HepG2 (cell line): ENCODE data around the gene SCARF1. TPM values are rescaled to one million over a fixed set of nuclear protein-coding genes. Genes with fewer than 3 reads are reported as not detected.

ENCODE experiments used
- ATAD3A ChIP-seq: sonication (generic); formaldehyde crosslinking; IDR thresholded peaks from 2 replicates; pipeline ENCODE4 v1.4.0; 2020; ENCODE audit warnings: missing genetic modification reagents
- BCL6 ChIP-seq: IDR thresholded peaks from 2 replicates; pipeline ENCODE4 v1.6.1; 2016; ENCODE audit warnings: missing genetic modification reagents, missing compliant biosample characterization
- GTF3A ChIP-seq: sonication (generic); formaldehyde crosslinking; conservative IDR thresholded peaks from 2 replicates; pipeline ENCODE4 v1.4.0; 2020; ENCODE audit warnings: mild to moderate bottlenecking, missing genetic modification reagents
- HCFC1 ChIP-seq: fragments of 150-350 bp; IDR thresholded peaks from 2 replicates; pipeline ENCODE4 v1.6.1; 2014; ENCODE audit warnings: low read depth, low read length
- HDAC6 ChIP-seq: fragments of 200-600 bp; sonication (generic); IDR thresholded peaks from 2 replicates; pipeline ENCODE4 v1.7.0; 2017; ENCODE audit warnings: mild to moderate bottlenecking, antibody characterized with exemption, low read length, low read depth
- HNRNPL ChIP-seq: fragments of 200-400 bp; formaldehyde crosslinking; IDR thresholded peaks from 2 replicates; pipeline ENCODE4 v1.6.1; 2017; ENCODE audit warnings: mild to moderate bottlenecking, low read depth, low read length
- KDM2A ChIP-seq: sonication (generic); formaldehyde crosslinking; IDR thresholded peaks from 2 replicates; pipeline ENCODE4 v1.4.0; 2020; ENCODE audit warnings: low read depth, missing genetic modification reagents, borderline replicate concordance
- PPARG ChIP-seq: conservative IDR thresholded peaks from 2 replicates; pipeline ENCODE4 v1.6.1; 2016; ENCODE audit warnings: missing biosample characterization, missing genetic modification reagents
- PRPF4 ChIP-seq: fragments of 200-400 bp; formaldehyde crosslinking; IDR thresholded peaks from 2 replicates; pipeline ENCODE4 v1.6.1; 2016; ENCODE audit warnings: low read length, low read depth; ENCODE audit not compliant: poor library complexity, severe bottlenecking
- SATB2 ChIP-seq: sonication (generic); formaldehyde crosslinking; IDR thresholded peaks from 2 replicates; pipeline ENCODE4 v1.5.0; 2020; ENCODE audit warnings: missing genetic modification reagents
- SSRP1 ChIP-seq: IDR thresholded peaks from 2 replicates; pipeline ENCODE4 v1.6.1; 2016; ENCODE audit warnings: control low read depth
- TBX2 ChIP-seq: sonication (generic); formaldehyde crosslinking; IDR thresholded peaks from 2 replicates; pipeline ENCODE4 v1.5.0; 2020; ENCODE audit warnings: missing genetic modification reagents, mild to moderate bottlenecking, borderline replicate concordance
- ZBTB1 ChIP-seq: sonication (generic); formaldehyde crosslinking; IDR thresholded peaks from 2 replicates; pipeline ENCODE4 v1.4.0; 2020; ENCODE audit warnings: missing genetic modification reagents, borderline replicate concordance
- ZBTB46 ChIP-seq: sonication (generic); formaldehyde crosslinking; IDR thresholded peaks from 2 replicates; pipeline ENCODE4 v1.4.0; 2020; ENCODE audit warnings: mild to moderate bottlenecking, missing genetic modification reagents, borderline replicate concordance
- ZBTB8A ChIP-seq: sonication (generic); formaldehyde crosslinking; IDR thresholded peaks from 2 replicates; pipeline ENCODE4 v1.4.0; 2020; ENCODE audit warnings: mild to moderate bottlenecking, low read depth, missing genetic modification reagents, borderline replicate concordance
- ZNF205 ChIP-seq: IDR thresholded peaks from 2 replicates; pipeline ENCODE4 v1.6.1; 2018; ENCODE audit warnings: missing biosample characterization, missing genetic modification reagents
- ZNF3 ChIP-seq: IDR thresholded peaks from 2 replicates; pipeline ENCODE4 v1.7.0; 2017; ENCODE audit warnings: inconsistent platforms
- ZNF382 ChIP-seq: sonication (generic); formaldehyde crosslinking; IDR thresholded peaks from 2 replicates; pipeline ENCODE4 v1.5.0; 2020; ENCODE audit warnings: missing genetic modification reagents, mild to moderate bottlenecking, borderline replicate concordance
- ZNF577 ChIP-seq: sonication (generic); formaldehyde crosslinking; IDR thresholded peaks from 2 replicates; pipeline ENCODE4 v1.4.0; 2020; ENCODE audit warnings: mild to moderate bottlenecking, low read depth, missing genetic modification reagents, borderline replicate concordance
- ZSCAN12 ChIP-seq: sonication (generic); formaldehyde crosslinking; IDR thresholded peaks from 2 replicates; pipeline ENCODE4 v1.9.0; 2021; ENCODE audit warnings: mild to moderate bottlenecking, missing genetic modification reagents
- ZSCAN25 ChIP-seq: sonication (generic); formaldehyde crosslinking; IDR thresholded peaks from 2 replicates; pipeline ENCODE4 v1.8.0; 2022; ENCODE audit warnings: mild to moderate bottlenecking, missing genetic modification reagents
- ZSCAN29 ChIP-seq: sonication (generic); formaldehyde crosslinking; conservative IDR thresholded peaks from 2 replicates; pipeline ENCODE4 v1.4.0; 2020; ENCODE audit warnings: mild to moderate bottlenecking, missing genetic modification reagents
- polyA plus RNA-seq, 8 experiments: library from polyadenylated mRNA; depleted of rRNA in 3 of 8; stranded (reverse) in 7 of 8; unstranded in 1 of 8; fragments of >200 nt; fragmentation: Illumina TruSeq in 4 of 8; extraction: Trizol in 4 of 8; gene quantifications; 2 replicates each; pipeline versions ENCODE4 v1.2.1 to v1.2.3, GENCODE V29; 2011 to 2016; ENCODE audit warnings: low read depth in 4 of 8, missing spikeins in 1 of 8, mixed read lengths in 1 of 8; ENCODE audit not compliant: insufficient read depth in 1 of 8
- total RNA-seq, 5 experiments: library from RNA; depleted of rRNA; stranded (reverse); fragments of >200 nt; fragmentation: Illumina TruSeq; extraction: Trizol; gene quantifications; 2 replicates each; pipeline ENCODE4 v1.2.3, GENCODE V29; 2016; ENCODE audit warnings: low read depth in 1 of 5
- TF ChIP-seq, protein P1 (sequence below): sonication (generic); formaldehyde crosslinking; IDR thresholded peaks from 2 replicates; pipeline ENCODE4 v1.8.1; 2023; ENCODE audit warnings: mild to moderate bottlenecking, moderate library complexity, missing genetic modification reagents
- TF ChIP-seq, protein P2 (sequence below): sonication (generic); formaldehyde crosslinking; IDR thresholded peaks from 2 replicates; pipeline ENCODE4 v1.4.0; 2020; ENCODE audit warnings: missing genetic modification reagents
- TF ChIP-seq, protein P3 (sequence below), 2 experiments: IDR thresholded peaks; 2 replicates each; pipeline ENCODE4 v1.6.1; 2011 to 2012; ENCODE audit warnings: low read length in 2 of 2, borderline replicate concordance in 1 of 2, low read depth in 1 of 2, mild to moderate bottlenecking in 1 of 2, moderate library complexity in 1 of 2

SCARF1 gene
- total and polyA plus RNA-seq, 2 of the 13 experiments (the other 11 are each of a cell fraction or from before 2014, with no cell fraction given), result 0.24 to 0.71 TPM

DNA sequence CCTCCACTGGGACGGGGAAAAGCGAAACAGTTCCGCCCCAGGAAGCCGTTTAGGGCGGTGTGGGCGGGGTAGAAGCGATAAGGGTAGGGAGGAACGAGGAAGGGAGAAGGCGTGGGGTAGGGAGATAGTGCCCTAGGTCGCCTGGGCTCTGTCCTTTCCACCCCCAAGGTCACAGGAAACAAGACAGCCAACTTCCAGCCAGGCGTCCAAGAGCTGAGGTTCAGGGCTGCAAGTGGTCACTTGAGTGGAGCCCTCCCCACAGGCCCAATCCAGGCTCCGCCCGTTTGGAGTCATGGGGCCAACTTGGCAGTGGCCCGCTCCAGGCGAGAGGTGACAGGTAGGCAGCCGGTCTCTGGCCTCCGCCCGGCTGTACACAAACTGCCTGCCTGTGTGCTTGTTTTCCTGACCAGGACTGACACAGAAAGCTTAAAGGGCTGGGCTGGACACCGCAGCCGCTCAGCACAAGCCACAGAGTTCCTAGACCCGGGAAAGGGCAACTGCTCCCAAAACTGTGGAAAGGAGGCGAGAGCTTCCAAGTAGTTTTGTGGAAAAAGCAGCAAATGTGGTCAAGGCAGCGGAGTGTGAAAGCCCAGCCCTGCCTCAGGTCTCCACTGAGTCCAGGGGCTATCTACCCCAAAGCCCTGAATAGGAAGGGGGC, 4.4 kb upstream of the SCARF1 start, which contains the start of gene RILP (continued):
- TF ChIP-seq, protein P1, sequence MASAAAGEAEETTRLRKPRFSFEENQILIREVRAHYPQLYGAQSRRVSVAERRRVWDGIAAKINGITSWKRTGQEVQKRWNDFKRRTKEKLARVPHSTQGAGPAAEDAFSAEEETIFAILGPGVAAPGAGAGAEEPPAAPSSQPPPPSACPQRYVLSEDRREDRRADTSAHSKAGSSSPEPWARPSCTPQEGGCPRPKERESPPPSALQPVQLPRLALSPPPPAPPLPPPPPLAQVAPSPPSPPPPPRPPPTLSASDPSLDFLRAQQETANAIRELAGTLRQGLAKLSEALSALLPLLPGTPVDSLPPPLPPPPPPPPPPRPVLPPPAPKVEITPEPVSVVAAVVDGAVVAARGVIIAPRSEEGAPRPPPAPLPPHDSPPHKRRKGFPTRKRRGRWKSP (CRISPR knock-in tag), result no peak
- no peak for TF ChIP-seq ZSCAN29 (CRISPR knock-in tag)
- 0 out of 2 replicates have a peak, but pooled peaks have one; percentile 56 for TF ChIP-seq ZNF205 (CRISPR knock-in tag)
- TF ChIP-seq HDAC6, result no peak
- 0 out of 2 replicates have a peak, but pooled peaks have one; percentile 56 for TF ChIP-seq ZBTB46 (CRISPR knock-in tag)
- no peak for TF ChIP-seq ZSCAN25
- peak; percentile 56; the same call in 1 of the 2 replicates for TF ChIP-seq BCL6 (CRISPR knock-in tag)
- no peak for TF ChIP-seq ZNF3
- TF ChIP-seq ZNF577 (CRISPR knock-in tag), result no peak
- TF ChIP-seq TBX2 (CRISPR knock-in tag), result 0 out of 2 replicates have a peak, but pooled peaks have one; percentile 33
- TF ChIP-seq GTF3A (CRISPR knock-in tag), result no peak
- TF ChIP-seq HNRNPL, result 0 out of 2 replicates have a peak, but pooled peaks have one; percentile 67
- TF ChIP-seq ZBTB8A (CRISPR knock-in tag), result no peak
- TF ChIP-seq PRPF4, result no peak
- TF ChIP-seq, protein P2, sequence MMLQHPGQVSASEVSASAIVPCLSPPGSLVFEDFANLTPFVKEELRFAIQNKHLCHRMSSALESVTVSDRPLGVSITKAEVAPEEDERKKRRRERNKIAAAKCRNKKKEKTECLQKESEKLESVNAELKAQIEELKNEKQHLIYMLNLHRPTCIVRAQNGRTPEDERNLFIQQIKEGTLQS, result no peak
- TF ChIP-seq SATB2 (CRISPR knock-in tag), result no peak
- TF ChIP-seq ZNF382 (CRISPR knock-in tag), result no peak
- no peak for TF ChIP-seq SSRP1 (CRISPR knock-in tag)
- TF ChIP-seq, protein P3, sequence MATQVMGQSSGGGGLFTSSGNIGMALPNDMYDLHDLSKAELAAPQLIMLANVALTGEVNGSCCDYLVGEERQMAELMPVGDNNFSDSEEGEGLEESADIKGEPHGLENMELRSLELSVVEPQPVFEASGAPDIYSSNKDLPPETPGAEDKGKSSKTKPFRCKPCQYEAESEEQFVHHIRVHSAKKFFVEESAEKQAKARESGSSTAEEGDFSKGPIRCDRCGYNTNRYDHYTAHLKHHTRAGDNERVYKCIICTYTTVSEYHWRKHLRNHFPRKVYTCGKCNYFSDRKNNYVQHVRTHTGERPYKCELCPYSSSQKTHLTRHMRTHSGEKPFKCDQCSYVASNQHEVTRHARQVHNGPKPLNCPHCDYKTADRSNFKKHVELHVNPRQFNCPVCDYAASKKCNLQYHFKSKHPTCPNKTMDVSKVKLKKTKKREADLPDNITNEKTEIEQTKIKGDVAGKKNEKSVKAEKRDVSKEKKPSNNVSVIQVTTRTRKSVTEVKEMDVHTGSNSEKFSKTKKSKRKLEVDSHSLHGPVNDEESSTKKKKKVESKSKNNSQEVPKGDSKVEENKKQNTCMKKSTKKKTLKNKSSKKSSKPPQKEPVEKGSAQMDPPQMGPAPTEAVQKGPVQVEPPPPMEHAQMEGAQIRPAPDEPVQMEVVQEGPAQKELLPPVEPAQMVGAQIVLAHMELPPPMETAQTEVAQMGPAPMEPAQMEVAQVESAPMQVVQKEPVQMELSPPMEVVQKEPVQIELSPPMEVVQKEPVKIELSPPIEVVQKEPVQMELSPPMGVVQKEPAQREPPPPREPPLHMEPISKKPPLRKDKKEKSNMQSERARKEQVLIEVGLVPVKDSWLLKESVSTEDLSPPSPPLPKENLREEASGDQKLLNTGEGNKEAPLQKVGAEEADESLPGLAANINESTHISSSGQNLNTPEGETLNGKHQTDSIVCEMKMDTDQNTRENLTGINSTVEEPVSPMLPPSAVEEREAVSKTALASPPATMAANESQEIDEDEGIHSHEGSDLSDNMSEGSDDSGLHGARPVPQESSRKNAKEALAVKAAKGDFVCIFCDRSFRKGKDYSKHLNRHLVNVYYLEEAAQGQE (IDR thresholded peaks at IDR 0.05; ENCODE audit: borderline replicate concordance in 1 of 2, low read depth in 1 of 2, low read length in 2 of 2), result no peak; a peak in 1 of 4 replicates
- TF ChIP-seq ZBTB1 (CRISPR knock-in tag), result no peak
- TF ChIP-seq ZSCAN12 (CRISPR knock-in tag), result no peak
- peak; percentile 85 for TF ChIP-seq PPARG
- TF ChIP-seq ATAD3A (CRISPR knock-in tag), result no peak
- TF ChIP-seq KDM2A (CRISPR knock-in tag), result peak; percentile 82
- no peak for TF ChIP-seq HCFC1
